HL-60 (cell line): ENCODE measurements around the gene CYP8B1.

Experiments
- DNase-seq, 2 experiments: peaks; one replicate each; pipeline ENCODE4 v3.0.0-alpha.2; 2010 to 2020; ENCODE audit warnings: low read depth in 1 of 2, low spot score in 1 of 2
- H3K27ac ChIP-seq: fragments of 250-450 bp; sonication (Bioruptor Pico); replicated peaks from 2 replicates; pipeline ENCODE4 v1.5.1; 2020; ENCODE audit warnings: mild to moderate bottlenecking, moderate library complexity
- H3K27me3 ChIP-seq: fragments of 250-450 bp; sonication (Bioruptor Pico); 2 replicates; pipeline ENCODE4 v1.5.1; 2021; ENCODE audit warnings: mild to moderate bottlenecking, moderate library complexity; ENCODE audit not compliant: insufficient read depth, poor library complexity, severe bottlenecking
- H3K4me3 ChIP-seq: replicated peaks from 2 replicates; pipeline ENCODE4 v1.5.1; 2011; ENCODE audit warnings: mild to moderate bottlenecking, control low read depth, low read length; ENCODE audit not compliant: insufficient read depth
- GABPA ChIP-seq: IDR thresholded peaks from 2 replicates; pipeline ENCODE4 v1.6.1; 2012; ENCODE audit warnings: low read depth
- POLR2AphosphoS5 ChIP-seq: IDR thresholded peaks from 2 replicates; pipeline ENCODE4 v1.6.1; 2012; ENCODE audit warnings: low read depth
- SPI1 ChIP-seq: IDR thresholded peaks from 2 replicates; pipeline ENCODE4 v1.6.1; 2012; ENCODE audit warnings: low read depth, mild to moderate bottlenecking, borderline replicate concordance
- TF ChIP-seq, protein P1 (sequence below): IDR thresholded peaks from one replicate; pipeline ENCODE4 v1.5.1; 2011; ENCODE audit warnings: low read length, control low read depth, inconsistent platforms; ENCODE audit not compliant: insufficient read depth
- TF ChIP-seq, protein P2 (sequence below): IDR thresholded peaks from 2 replicates; pipeline ENCODE4 v1.6.1; 2012; ENCODE audit warnings: low read depth; ENCODE audit not compliant: insufficient replicate concordance

Gene CYP8B1

DNA sequence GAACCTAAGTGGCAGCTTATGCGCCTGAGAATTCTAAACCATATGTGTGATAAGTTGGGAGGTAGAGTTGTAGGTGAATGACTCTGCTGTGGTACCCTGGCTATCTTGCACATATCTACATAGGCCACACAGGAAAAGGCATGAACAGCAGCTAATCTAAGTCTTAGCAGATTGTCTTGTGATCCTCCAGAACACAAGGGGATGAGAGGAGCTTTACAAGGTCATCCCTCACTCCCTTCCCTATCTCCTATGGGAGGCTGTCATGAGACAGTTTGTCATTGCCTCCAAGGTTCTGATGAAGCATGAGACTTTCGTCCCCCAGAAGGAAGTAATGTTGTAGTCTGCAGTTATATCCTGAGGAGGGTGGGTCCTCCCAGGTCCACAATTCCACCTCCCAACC, 26.6 kb upstream of the CYP8B1 start:
- TF ChIP-seq POLR2AphosphoS5 (no peak), SPI1 (no peak)
- TF ChIP-seq, protein P1, sequence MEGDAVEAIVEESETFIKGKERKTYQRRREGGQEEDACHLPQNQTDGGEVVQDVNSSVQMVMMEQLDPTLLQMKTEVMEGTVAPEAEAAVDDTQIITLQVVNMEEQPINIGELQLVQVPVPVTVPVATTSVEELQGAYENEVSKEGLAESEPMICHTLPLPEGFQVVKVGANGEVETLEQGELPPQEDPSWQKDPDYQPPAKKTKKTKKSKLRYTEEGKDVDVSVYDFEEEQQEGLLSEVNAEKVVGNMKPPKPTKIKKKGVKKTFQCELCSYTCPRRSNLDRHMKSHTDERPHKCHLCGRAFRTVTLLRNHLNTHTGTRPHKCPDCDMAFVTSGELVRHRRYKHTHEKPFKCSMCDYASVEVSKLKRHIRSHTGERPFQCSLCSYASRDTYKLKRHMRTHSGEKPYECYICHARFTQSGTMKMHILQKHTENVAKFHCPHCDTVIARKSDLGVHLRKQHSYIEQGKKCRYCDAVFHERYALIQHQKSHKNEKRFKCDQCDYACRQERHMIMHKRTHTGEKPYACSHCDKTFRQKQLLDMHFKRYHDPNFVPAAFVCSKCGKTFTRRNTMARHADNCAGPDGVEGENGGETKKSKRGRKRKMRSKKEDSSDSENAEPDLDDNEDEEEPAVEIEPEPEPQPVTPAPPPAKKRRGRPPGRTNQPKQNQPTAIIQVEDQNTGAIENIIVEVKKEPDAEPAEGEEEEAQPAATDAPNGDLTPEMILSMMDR, result no peak
- TF ChIP-seq, protein P2, sequence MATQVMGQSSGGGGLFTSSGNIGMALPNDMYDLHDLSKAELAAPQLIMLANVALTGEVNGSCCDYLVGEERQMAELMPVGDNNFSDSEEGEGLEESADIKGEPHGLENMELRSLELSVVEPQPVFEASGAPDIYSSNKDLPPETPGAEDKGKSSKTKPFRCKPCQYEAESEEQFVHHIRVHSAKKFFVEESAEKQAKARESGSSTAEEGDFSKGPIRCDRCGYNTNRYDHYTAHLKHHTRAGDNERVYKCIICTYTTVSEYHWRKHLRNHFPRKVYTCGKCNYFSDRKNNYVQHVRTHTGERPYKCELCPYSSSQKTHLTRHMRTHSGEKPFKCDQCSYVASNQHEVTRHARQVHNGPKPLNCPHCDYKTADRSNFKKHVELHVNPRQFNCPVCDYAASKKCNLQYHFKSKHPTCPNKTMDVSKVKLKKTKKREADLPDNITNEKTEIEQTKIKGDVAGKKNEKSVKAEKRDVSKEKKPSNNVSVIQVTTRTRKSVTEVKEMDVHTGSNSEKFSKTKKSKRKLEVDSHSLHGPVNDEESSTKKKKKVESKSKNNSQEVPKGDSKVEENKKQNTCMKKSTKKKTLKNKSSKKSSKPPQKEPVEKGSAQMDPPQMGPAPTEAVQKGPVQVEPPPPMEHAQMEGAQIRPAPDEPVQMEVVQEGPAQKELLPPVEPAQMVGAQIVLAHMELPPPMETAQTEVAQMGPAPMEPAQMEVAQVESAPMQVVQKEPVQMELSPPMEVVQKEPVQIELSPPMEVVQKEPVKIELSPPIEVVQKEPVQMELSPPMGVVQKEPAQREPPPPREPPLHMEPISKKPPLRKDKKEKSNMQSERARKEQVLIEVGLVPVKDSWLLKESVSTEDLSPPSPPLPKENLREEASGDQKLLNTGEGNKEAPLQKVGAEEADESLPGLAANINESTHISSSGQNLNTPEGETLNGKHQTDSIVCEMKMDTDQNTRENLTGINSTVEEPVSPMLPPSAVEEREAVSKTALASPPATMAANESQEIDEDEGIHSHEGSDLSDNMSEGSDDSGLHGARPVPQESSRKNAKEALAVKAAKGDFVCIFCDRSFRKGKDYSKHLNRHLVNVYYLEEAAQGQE, result no peak
- Histone ChIP-seq H3K27ac (no peak overlapping the region), H3K4me3 (no peak overlapping the region), H3K27me3 (peaks cover 28% of the 10 kb centered on the region)
- DNase-seq, result no peak

DNA sequence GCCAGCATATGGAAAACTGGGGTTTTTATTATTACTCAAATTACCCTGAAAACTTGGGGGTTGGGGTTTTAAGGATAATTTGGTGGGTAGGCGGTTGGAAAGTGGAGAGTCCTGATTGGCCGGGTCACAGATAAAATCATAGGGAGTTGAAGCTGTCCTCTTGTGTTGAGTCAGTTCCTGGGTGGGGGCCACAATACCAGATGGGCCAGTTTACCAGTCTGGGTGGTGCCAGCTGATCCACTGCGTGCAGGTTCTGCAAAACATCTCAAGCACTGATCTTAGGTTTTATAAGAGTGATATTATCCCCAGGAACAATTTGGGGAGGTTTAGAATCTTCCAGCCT, 25.4 kb upstream of the CYP8B1 start:
- Histone ChIP-seq H3K4me3 (no peak overlapping the region), H3K27ac (no peak overlapping the region), H3K27me3 (peaks cover 18% of the 10 kb centered on the region)
- TF ChIP-seq POLR2AphosphoS5, result no peak
- no peak for TF ChIP-seq SPI1
- TF ChIP-seq GABPA, result no peak
- TF ChIP-seq, protein P2, result no peak
- TF ChIP-seq, protein P1, result no peak
- no peak for DNase-seq

DNA sequence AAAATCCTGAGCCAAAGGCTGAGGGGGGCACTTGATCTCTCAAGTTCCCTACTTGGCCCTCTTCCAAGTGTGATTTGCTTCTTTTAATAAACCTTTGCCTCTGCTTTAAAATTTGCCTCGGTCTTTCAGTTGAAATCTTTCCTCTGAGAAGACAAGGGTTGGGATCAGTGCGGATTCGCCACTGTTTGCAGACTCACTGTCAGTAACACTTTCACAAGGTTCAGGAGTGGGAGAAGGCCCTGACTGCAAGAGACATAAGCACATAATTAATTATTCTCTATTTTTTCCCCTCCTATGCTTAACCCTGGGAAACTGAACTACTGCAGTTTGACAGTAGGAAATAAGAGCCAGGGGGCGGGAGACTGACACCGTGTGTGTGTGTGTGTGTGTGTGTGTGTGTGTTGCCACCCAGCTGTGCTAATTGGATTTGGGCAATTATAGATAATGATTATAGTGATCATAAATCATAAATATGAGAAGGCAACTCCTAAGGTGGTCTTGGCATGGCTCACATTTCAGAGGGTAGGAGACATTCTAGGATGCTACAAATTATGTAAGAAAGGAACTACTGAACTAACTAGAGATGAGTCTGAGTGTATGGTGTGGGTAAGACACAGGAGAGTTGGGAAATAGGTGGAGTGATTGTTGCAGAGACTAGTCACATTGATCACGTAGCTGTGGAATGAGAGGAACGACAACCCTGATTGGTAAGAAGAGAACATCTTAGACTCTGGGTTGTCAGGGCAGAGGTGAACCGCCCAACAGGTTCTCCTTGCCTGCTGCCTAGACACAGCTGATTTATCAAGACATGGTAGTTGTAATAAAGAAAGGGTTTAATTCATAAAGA, 24.8 kb upstream of the CYP8B1 start:
- no peak overlapping the region for H3K27ac ChIP-seq
- DNase-seq, result no peak
- H3K27me3 ChIP-seq, result peaks cover 12% of the 10 kb centered on the region
- no peak for TF ChIP-seq GABPA
- no peak for TF ChIP-seq SPI1
- TF ChIP-seq, protein P1, result no peak
- TF ChIP-seq POLR2AphosphoS5, result no peak
- TF ChIP-seq, protein P2, result no peak
- H3K4me3 ChIP-seq, result no peak overlapping the region
